Endothelial cell of umbilical vein (primary cell): Measurements from ENCODE around the gene THBS3. TPM values are rescaled to one million over a fixed set of nuclear protein-coding genes. Genes with fewer than 3 reads are reported as not detected.

Source experiments
- BruUV-seq: library from RNA; stranded (reverse); fragments of 400-500 nt; replicated peaks from 2 replicates; lab custom pipeline; 2021; lab: Mats Ljungman, UMichigan
- CTCF ChIA-PET: fragments of 300-600, 350-600 bp; sonication (Branson Sonifier 250); formaldehyde crosslinking; loops from one replicate; lab custom pipeline; 2021; ENCODE audit warnings: antibody characterized with exemption, inconsistent platforms; lab: Charles Lee
- POLR2A ChIA-PET: fragments of 300-600, 350-600 bp; sonication (Branson Sonifier 250); formaldehyde crosslinking; loops from one replicate; lab custom pipeline; 2021; ENCODE audit warnings: antibody characterized with exemption, inconsistent platforms; lab: Charles Lee
- DNase-seq: peaks from one replicate; pipeline ENCODE4 v3.0.0-alpha.2; 2011; ENCODE audit warnings: low read depth, low spot score
- FAIRE-seq: peaks from 2 replicates; lab custom pipeline; 2011; peaks lifted over from hg19 to GRCh38; lab: Jason Lieb, UNC
- H2AFZ ChIP-seq: 2 replicates; pipeline ENCODE4 v1.6.0; 2012; ENCODE audit warnings: low read depth, low read length, control low read depth, inconsistent platforms
- H3K27ac ChIP-seq: 2 replicates; pipeline ENCODE4 v1.5.1; 2011; ENCODE audit warnings: low read depth, mild to moderate bottlenecking, control low read depth, low read length, moderate library complexity; ENCODE audit not compliant: insufficient read depth
- H3K27me3 ChIP-seq, 2 experiments: 2 replicates each; pipeline versions ENCODE4 v1.6.0 to v1.6.1; 2011; ENCODE audit warnings: low read length in 2 of 2, mixed read lengths in 1 of 2; ENCODE audit not compliant: control insufficient read depth in 2 of 2, insufficient read depth in 2 of 2
- H3K36me3 ChIP-seq, 2 experiments: 2 replicates in 1 of 2; 3 replicates in 1 of 2; pipeline ENCODE4 v1.5.1; 2011; ENCODE audit warnings: low read length in 2 of 2, mild to moderate bottlenecking in 1 of 2, moderate library complexity in 1 of 2; ENCODE audit not compliant: control insufficient read depth in 2 of 2, insufficient read depth in 2 of 2; ENCODE audit errors: extremely low read depth in 1 of 2
- H3K4me1 ChIP-seq: 3 replicates; pipeline ENCODE4 v1.5.1; 2011; ENCODE audit warnings: mild to moderate bottlenecking, low read length; ENCODE audit not compliant: control insufficient read depth, insufficient read depth; ENCODE audit errors: extremely low read depth
- H3K4me2 ChIP-seq: 2 replicates; pipeline ENCODE4 v1.6.1; 2011; ENCODE audit warnings: low read length, control low read depth, mixed read lengths; ENCODE audit not compliant: insufficient read depth
- H3K4me3 ChIP-seq, 3 experiments: fragments of 200-600 bp in 1 of 3; sonication (generic), shearing (Covaris generic) in 1 of 3; replicated peaks in 1 of 3; 2 replicates each; pipeline ENCODE4 v1.5.1; 2011 to 2016; ENCODE audit warnings: control low read depth in 3 of 3, low read length in 3 of 3, mild to moderate bottlenecking in 2 of 3, inconsistent platforms in 1 of 3, low read depth in 1 of 3, moderate library complexity in 1 of 3; ENCODE audit not compliant: insufficient read depth in 1 of 3
- H3K79me2 ChIP-seq: 2 replicates; pipeline ENCODE4 v1.6.0; 2012; ENCODE audit warnings: low read length, inconsistent platforms; ENCODE audit not compliant: control insufficient read depth, insufficient read depth
- H3K9ac ChIP-seq: replicated peaks from 2 replicates; pipeline ENCODE3; 2011; ENCODE audit warnings: low read length, control low read depth; ENCODE audit not compliant: insufficient read depth; ENCODE audit errors: extremely low read depth
- H3K9me1 ChIP-seq: replicated peaks from 3 replicates; pipeline ENCODE4 v1.6.0; 2011; ENCODE audit warnings: mild to moderate bottlenecking, low read length; ENCODE audit not compliant: control insufficient read depth, insufficient read depth; ENCODE audit errors: extremely low read depth
- H3K9me3 ChIP-seq: replicated peaks from 2 replicates; pipeline ENCODE4 v1.5.1; 2012; ENCODE audit warnings: low read length, inconsistent platforms; ENCODE audit not compliant: control insufficient read depth, insufficient read depth
- H4K20me1 ChIP-seq: replicated peaks from 2 replicates; pipeline ENCODE3; 2011; ENCODE audit warnings: mild to moderate bottlenecking, low read length; ENCODE audit not compliant: control insufficient read depth, insufficient read depth; ENCODE audit errors: extremely low read depth
- FOS ChIP-seq: IDR thresholded peaks from 2 replicates; pipeline ENCODE4 v1.6.1; 2011; ENCODE audit warnings: mild to moderate bottlenecking, low read length, moderate library complexity, borderline replicate concordance; ENCODE audit not compliant: insufficient read depth
- GATA2 ChIP-seq: IDR thresholded peaks from 2 replicates; pipeline ENCODE4 v1.7.0; 2011; ENCODE audit warnings: low read depth, mild to moderate bottlenecking, moderate library complexity, mixed read lengths, low read length; ENCODE audit not compliant: insufficient read length, insufficient read depth
- JUN ChIP-seq: IDR thresholded peaks from 2 replicates; pipeline ENCODE4 v1.6.1; 2011; ENCODE audit warnings: borderline replicate concordance, low read depth; ENCODE audit not compliant: insufficient read length, insufficient read depth
- MYC ChIP-seq: IDR thresholded peaks from one replicate; pipeline ENCODE4 v1.6.1; 2011; ENCODE audit warnings: mild to moderate bottlenecking, low read depth, low read length
- POLR2A ChIP-seq: IDR thresholded peaks from 2 replicates; pipeline ENCODE4 v1.6.1; 2012; ENCODE audit warnings: low read depth, mild to moderate bottlenecking, control low read depth, low read length
- POLR2AphosphoS5 ChIP-seq: IDR thresholded peaks from 2 replicates; pipeline ENCODE4 v1.6.1; 2012; ENCODE audit warnings: low read depth, mild to moderate bottlenecking, control low read depth, low read length, moderate library complexity; ENCODE audit not compliant: insufficient read depth
- dilution Hi-C: fragments of 300-500 bp; cut with MboI; formaldehyde crosslinking; loops from one replicate; pipeline ENCODE4 v1.15.0; 2019; ENCODE audit warnings: low sequenced_read_pairs; ENCODE audit not compliant: extremely low pct_ligation_motif_present
- intact Hi-C: fragments of 100-400 bp; cut with micrococcal nuclease; formaldehyde crosslinking; loops from one replicate; pipeline ENCODE4 v1.10.0; 2022
- polyA plus RNA-seq, 4 experiments: library from polyadenylated mRNA; depleted of rRNA in 3 of 4; stranded (reverse) in 3 of 4; unstranded in 1 of 4; fragments of >200 nt; gene quantifications; 2 replicates each; pipeline versions ENCODE4 v1.2.1 to v1.2.3, GENCODE V29; 2011 to 2012; ENCODE audit warnings: missing spikeins in 1 of 4
- total RNA-seq: library from RNA; stranded (reverse); gene quantifications from 2 replicates; pipeline ENCODE4 v1.2.3, GENCODE V29; 2021
- TF ChIP-seq, protein P1 (sequence below), 2 donors: IDR thresholded peaks; 1 replicate in 1 of 2; 2 replicates in 1 of 2; pipeline ENCODE4 v1.5.1; 2011; ENCODE audit warnings: low read length in 2 of 2, mild to moderate bottlenecking in 2 of 2, moderate library complexity in 2 of 2, control low read depth in 1 of 2, inconsistent platforms in 1 of 2, low read depth in 1 of 2; ENCODE audit not compliant: insufficient read depth in 1 of 2; ENCODE audit errors: extremely low read depth in 1 of 2
- TF ChIP-seq, protein P2 (sequence below): IDR thresholded peaks from 2 replicates; pipeline ENCODE4 v1.6.1; 2011; ENCODE audit not compliant: insufficient read depth, insufficient read length

THBS3 gene
- total and polyA plus RNA-seq, 2 donors (not counting 3 experiments of a cell fraction or from before 2014, with no cell fraction given), result 23.6 to 25.7 TPM

DNA sequence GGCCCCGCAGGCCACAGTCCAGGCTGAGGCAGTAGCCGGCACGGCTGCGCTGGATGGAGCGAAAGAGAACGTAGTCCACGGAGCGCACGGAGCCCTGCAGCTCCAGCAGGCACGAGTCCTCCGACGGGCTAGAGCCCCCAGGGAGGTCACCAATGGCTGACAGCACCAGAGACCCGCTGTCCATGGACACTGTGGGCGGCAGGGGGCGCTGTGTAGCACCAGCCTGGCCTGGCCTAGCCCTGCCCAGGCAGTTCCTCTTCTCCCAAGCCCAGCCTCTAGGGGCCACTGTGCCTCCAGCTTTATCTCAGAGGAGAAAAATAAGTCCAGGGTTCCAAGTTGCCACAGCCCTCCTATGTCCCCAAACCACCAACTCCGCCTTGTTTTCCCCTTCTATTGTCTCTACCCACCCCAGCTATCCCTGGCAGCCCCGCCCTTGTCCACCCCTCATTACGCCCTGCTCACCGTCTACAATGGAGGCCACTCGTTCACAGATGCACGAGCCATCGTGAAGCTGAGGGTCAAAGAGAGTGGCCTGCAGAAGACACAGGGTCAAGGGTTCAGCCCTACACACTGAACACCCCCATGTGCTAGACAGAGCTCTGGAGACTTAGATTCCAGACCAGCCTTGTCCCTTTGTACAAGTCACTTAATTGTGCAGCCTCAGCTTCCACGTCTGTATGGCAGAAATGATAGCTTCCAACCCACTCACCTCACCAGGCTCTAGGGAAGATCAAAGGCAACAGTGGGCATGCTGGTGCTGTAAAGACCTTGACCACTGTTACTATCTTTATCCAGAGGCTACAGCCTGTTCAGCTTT lies 43.1 kb upstream of the THBS3 start:
- intact Hi-C loops (loop anchor here (1.0 to 10.0 kb wide), 5 partner anchors 57 to 397 kb away; partner anchors contain the start of genes ASH1L and FDPS), dilution Hi-C loops (no loop called here)
- Histone ChIP-seq H3K36me3 (peaks cover 3 to 14% of the 10 kb centered on the region in 2 experiments), H3K9me3 (no peaks in the 10 kb centered on the region), H3K27me3 (no peaks in the 10 kb centered on the region), H3K4me1 (peaks cover 26% of the 10 kb centered on the region), H3K4me3 (peak overlapping the region in 1 of 3 experiments; percentile 12), H3K9me1 (no peaks in the 10 kb centered on the region), H3K79me2 (peaks cover 9% of the 10 kb centered on the region), H2AFZ (peak overlapping the region; percentile 76), H3K9ac (no peak overlapping the region), H4K20me1 (no peaks in the 10 kb centered on the region), H3K27ac (no peak overlapping the region), H3K4me2 (peak overlapping the region; percentile 17)
- BruUV-seq, result no TSS peak
- FAIRE-seq (peak; percentile 99), DNase-seq (peak; percentile 89)
- POLR2A ChIA-PET, result interaction anchor here (1.0 kb wide), 1 partner anchor 71 kb away, joined by 8 read pairs; no protein-coding TSS in a partner anchor
- TF ChIP-seq POLR2A (no peak), FOS (no peak), POLR2AphosphoS5 (no peak), MYC (no peak), JUN (no peak), GATA2 (no peak)
- TF ChIP-seq, protein P1, sequence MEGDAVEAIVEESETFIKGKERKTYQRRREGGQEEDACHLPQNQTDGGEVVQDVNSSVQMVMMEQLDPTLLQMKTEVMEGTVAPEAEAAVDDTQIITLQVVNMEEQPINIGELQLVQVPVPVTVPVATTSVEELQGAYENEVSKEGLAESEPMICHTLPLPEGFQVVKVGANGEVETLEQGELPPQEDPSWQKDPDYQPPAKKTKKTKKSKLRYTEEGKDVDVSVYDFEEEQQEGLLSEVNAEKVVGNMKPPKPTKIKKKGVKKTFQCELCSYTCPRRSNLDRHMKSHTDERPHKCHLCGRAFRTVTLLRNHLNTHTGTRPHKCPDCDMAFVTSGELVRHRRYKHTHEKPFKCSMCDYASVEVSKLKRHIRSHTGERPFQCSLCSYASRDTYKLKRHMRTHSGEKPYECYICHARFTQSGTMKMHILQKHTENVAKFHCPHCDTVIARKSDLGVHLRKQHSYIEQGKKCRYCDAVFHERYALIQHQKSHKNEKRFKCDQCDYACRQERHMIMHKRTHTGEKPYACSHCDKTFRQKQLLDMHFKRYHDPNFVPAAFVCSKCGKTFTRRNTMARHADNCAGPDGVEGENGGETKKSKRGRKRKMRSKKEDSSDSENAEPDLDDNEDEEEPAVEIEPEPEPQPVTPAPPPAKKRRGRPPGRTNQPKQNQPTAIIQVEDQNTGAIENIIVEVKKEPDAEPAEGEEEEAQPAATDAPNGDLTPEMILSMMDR (IDR thresholded peaks at IDR 0.05; ENCODE audit: extremely low read depth in 1 of 2, insufficient read depth in 1 of 2, low read depth in 1 of 2, low read length in 2 of 2), result peak; percentile 100
- TF ChIP-seq, protein P2, sequence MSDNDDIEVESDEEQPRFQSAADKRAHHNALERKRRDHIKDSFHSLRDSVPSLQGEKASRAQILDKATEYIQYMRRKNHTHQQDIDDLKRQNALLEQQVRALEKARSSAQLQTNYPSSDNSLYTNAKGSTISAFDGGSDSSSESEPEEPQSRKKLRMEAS, result no peak
- CTCF ChIA-PET, result interaction anchor here (0.7 to 5.8 kb wide), 42 partner anchors 9 to 478 kb away, joined by 3 to 115 read pairs (median 6); partner anchors contain the start of genes ASH1L, CLK2, FDPS and HCN3
